NT2/D1 (cell line): ENCODE data around the gene COL1A2.

Source experiments
- DNase-seq: peaks from one replicate; pipeline ENCODE4 v3.0.0-alpha.2; 2011; ENCODE audit warnings: low read depth, low spot score
- H3K27me3 ChIP-seq: 2 replicates; pipeline ENCODE4 v1.6.0; 2011; ENCODE audit warnings: mild to moderate bottlenecking; ENCODE audit not compliant: insufficient read length, insufficient read depth
- H3K36me3 ChIP-seq: 2 replicates; pipeline ENCODE4 v1.6.1; 2011; ENCODE audit warnings: mild to moderate bottlenecking, low read length, mixed read lengths; ENCODE audit not compliant: insufficient read depth, insufficient read length
- H3K4me1 ChIP-seq: 2 replicates; pipeline ENCODE4 v1.5.1; 2011; ENCODE audit not compliant: insufficient read depth, insufficient read length
- H3K4me3 ChIP-seq: 2 replicates; pipeline ENCODE4 v1.5.1; 2011; ENCODE audit warnings: low read depth; ENCODE audit not compliant: insufficient read length
- H3K9ac ChIP-seq: 2 replicates; pipeline ENCODE4 v1.6.0; 2011; ENCODE audit warnings: low read depth; ENCODE audit not compliant: insufficient read length
- H3K9me3 ChIP-seq: 2 replicates; pipeline ENCODE4 v1.5.1; 2011; ENCODE audit warnings: mild to moderate bottlenecking, low read length; ENCODE audit not compliant: insufficient read depth
- SUZ12 ChIP-seq: IDR thresholded peaks from 2 replicates; pipeline ENCODE4 v1.6.1; 2011; ENCODE audit not compliant: insufficient read length, insufficient read depth; ENCODE audit errors: extremely low read depth
- YY1 ChIP-seq: IDR thresholded peaks from 2 replicates; pipeline ENCODE4 v1.6.1; 2011; ENCODE audit not compliant: insufficient read length, insufficient read depth
- ZNF274 ChIP-seq: IDR thresholded peaks from 2 replicates; pipeline ENCODE4 v1.6.1; 2011; ENCODE audit warnings: mild to moderate bottlenecking, low read depth, low read length

The COL1A2 gene

GRCh38 chr7:94357076-94357475 lies 37.6 kb upstream of the COL1A2 start:
- H3K27me3 ChIP-seq: no peaks in the 10 kb centered on the region
- H3K36me3 ChIP-seq: no peaks in the 10 kb centered on the region
- H3K9ac ChIP-seq: no peak overlapping the region
- H3K9me3 ChIP-seq: no peaks in the 10 kb centered on the region
- no peak overlapping the region for H3K4me3 ChIP-seq
- no peaks in the 10 kb centered on the region for H3K4me1 ChIP-seq
- no peak for DNase-seq
- TF ChIP-seq YY1: no peak
- TF ChIP-seq ZNF274: no peak
- TF ChIP-seq SUZ12: no peak

- no peaks in the 10 kb centered on the region for H3K27me3 ChIP-seq
- H3K9me3 ChIP-seq: no peaks in the 10 kb centered on the region
- no peaks in the 10 kb centered on the region for H3K4me1 ChIP-seq
- H3K36me3 ChIP-seq: no peaks in the 10 kb centered on the region
- no peak for DNase-seq
- no peak overlapping the region for H3K9ac ChIP-seq
- TF ChIP-seq ZNF274 (no peak), YY1 (no peak), SUZ12 (no peak)
- H3K4me3 ChIP-seq: no peak overlapping the region
Observed at GRCh38 chr7:94360926-94361325, 33.8 kb upstream of the COL1A2 start.

- DNase-seq: no peak
- H3K4me1 ChIP-seq: no peaks in the 10 kb centered on the region
- H3K9me3 ChIP-seq: no peaks in the 10 kb centered on the region
- H3K36me3 ChIP-seq: no peaks in the 10 kb centered on the region
- H3K27me3 ChIP-seq: no peaks in the 10 kb centered on the region
- H3K4me3 ChIP-seq: no peak overlapping the region
- TF ChIP-seq ZNF274 (no peak), YY1 (no peak), SUZ12 (no peak)
- no peak overlapping the region for H3K9ac ChIP-seq
Observed at GRCh38 chr7:94362276-94362675, 32.4 kb upstream of the COL1A2 start.

GRCh38 chr7:94364816-94365215 lies 29.9 kb upstream of the COL1A2 start:
- DNase-seq: no peak
- H3K9me3 ChIP-seq: no peaks in the 10 kb centered on the region
- H3K27me3 ChIP-seq: no peaks in the 10 kb centered on the region
- TF ChIP-seq SUZ12 (no peak), YY1 (no peak), ZNF274 (no peak)
- H3K4me3 ChIP-seq: no peak overlapping the region
- H3K36me3 ChIP-seq: no peaks in the 10 kb centered on the region
- H3K4me1 ChIP-seq: no peaks in the 10 kb centered on the region
- H3K9ac ChIP-seq: no peak overlapping the region

GRCh38 chr7:94366163-94366562 lies 28.5 kb upstream of the COL1A2 start:
- TF ChIP-seq SUZ12 (no peak), ZNF274 (no peak), YY1 (no peak)
- H3K9me3 ChIP-seq: no peaks in the 10 kb centered on the region
- no peak overlapping the region for H3K9ac ChIP-seq
- H3K4me1 ChIP-seq: no peaks in the 10 kb centered on the region
- H3K4me3 ChIP-seq: no peak overlapping the region
- no peaks in the 10 kb centered on the region for H3K27me3 ChIP-seq
- no peak for DNase-seq
- no peaks in the 10 kb centered on the region for H3K36me3 ChIP-seq

- 0 out of 2 replicates have a peak, but pooled peaks cover 2% of the 10 kb centered on the region for H3K9me3 ChIP-seq
- no peak for DNase-seq
- no peaks in the 10 kb centered on the region for H3K36me3 ChIP-seq
- H3K27me3 ChIP-seq: no peaks in the 10 kb centered on the region
- no peak overlapping the region for H3K4me3 ChIP-seq
- H3K9ac ChIP-seq: no peak overlapping the region
- no peak for TF ChIP-seq SUZ12
- no peak for TF ChIP-seq YY1
- TF ChIP-seq ZNF274: no peak
- H3K4me1 ChIP-seq: no peaks in the 10 kb centered on the region
Observed at GRCh38 chr7:94366832-94367231, 27.9 kb upstream of the COL1A2 start.

GRCh38 chr7:94367949-94368348 lies 26.7 kb upstream of the COL1A2 start:
- DNase-seq: no peak
- no peak for TF ChIP-seq ZNF274
- TF ChIP-seq SUZ12: no peak
- no peak for TF ChIP-seq YY1
- Histone ChIP-seq H3K9me3 (0 out of 2 replicates have a peak, but pooled peaks cover 4% of the 10 kb centered on the region), H3K4me1 (no peaks in the 10 kb centered on the region), H3K27me3 (no peaks in the 10 kb centered on the region), H3K36me3 (no peaks in the 10 kb centered on the region), H3K9ac (no peak overlapping the region), H3K4me3 (no peak overlapping the region)

GRCh38 chr7:94368371-94368791 lies 26.3 kb upstream of the COL1A2 start:
- TF ChIP-seq ZNF274 (no peak), SUZ12 (no peak), YY1 (no peak)
- Histone ChIP-seq H3K4me3 (no peak overlapping the region), H3K36me3 (no peaks in the 10 kb centered on the region), H3K27me3 (no peaks in the 10 kb centered on the region), H3K4me1 (no peaks in the 10 kb centered on the region), H3K9ac (no peak overlapping the region), H3K9me3 (0 out of 2 replicates have a peak, but pooled peaks cover 4% of the 10 kb centered on the region)
- no peak for DNase-seq
